ENCODE data around the gene ACSM2A.
"Not testable (repeated sequence)": the region's sequence is repeated elsewhere in the genome, so short reads cannot be mapped to it uniquely, and the experiment has no call there.

ACSM2A gene

GRCh38 chr16:20460313-20460712, 9.0 kb downstream of the ACSM2A start:
- not testable (repeated sequence) for DNase-seq

- not testable (repeated sequence) for DNase-seq
Measured at GRCh38 chr16:20468954-20469353, 17.6 kb downstream of the ACSM2A start.

GRCh38 chr16:20469930-20470329, 18.6 kb downstream of the ACSM2A start:
- DNase-seq: not testable (repeated sequence)

GRCh38 chr16:20470732-20471131, 19.4 kb downstream of the ACSM2A start:
- not testable (repeated sequence) for DNase-seq

GRCh38 chr16:20477188-20477744, 25.9 kb downstream of the ACSM2A start:
- DNase-seq: not testable (repeated sequence)

- DNase-seq: not testable (repeated sequence)
Measured at GRCh38 chr16:20483989-20484388, 32.7 kb downstream of the ACSM2A start.

- DNase-seq: no peak
Measured at GRCh38 chr16:20484726-20485125, 33.4 kb downstream of the ACSM2A start.

GRCh38 chr16:20485408-20485807, 34.1 kb downstream of the ACSM2A start:
- no peak for DNase-seq

GRCh38 chr16:20490994-20491393, 39.7 kb downstream of the ACSM2A start:
- DNase-seq: not testable (repeated sequence)

GRCh38 chr16:20491448-20491847, 40.1 kb downstream of the ACSM2A start:
- DNase-seq: not testable (repeated sequence)

GRCh38 chr16:20504418-20504817, 53.1 kb downstream of the ACSM2A start:
- DNase-seq: no peak

- no peak for DNase-seq
Measured at GRCh38 chr16:20507280-20507679, 56.0 kb downstream of the ACSM2A start.

GRCh38 chr16:20510323-20510722, 59.0 kb downstream of the ACSM2A start:
- DNase-seq: no peak

GRCh38 chr16:20515688-20516090, 64.4 kb downstream of the ACSM2A start:
- DNase-seq: no peak

- no peak for DNase-seq
Measured at GRCh38 chr16:20517149-20517548, 65.8 kb downstream of the ACSM2A start.

- no peak for DNase-seq
Measured at GRCh38 chr16:20519231-20519630, 67.9 kb downstream of the ACSM2A start.

GRCh38 chr16:20520103-20520502, 68.8 kb downstream of the ACSM2A start:
- DNase-seq: no peak

GRCh38 chr16:20531795-20532194, 80.5 kb downstream of the ACSM2A start:
- DNase-seq: not testable (repeated sequence)

- not testable (repeated sequence) for DNase-seq
Measured at GRCh38 chr16:20532284-20532792, 81.0 kb downstream of the ACSM2A start.

GRCh38 chr16:20536669-20537068, 85.3 kb downstream of the ACSM2A start:
- DNase-seq: not testable (repeated sequence)
